ENCODE measurements around the gene COX15. TPM values are rescaled to one million over a fixed set of nuclear protein-coding genes. Genes with fewer than 3 reads are reported as not detected.
A peak's percentile ranks its signal among the peaks of the same experiment; 100 is the strongest.

COX15 gene
- total and polyA plus RNA-seq, 2 donors (not counting 1 experiment from before 2014, with no cell fraction given): 13.9 to 39.5 TPM

- ATAC-seq (ENCODE audit: low read depth) (no peak), DNase-seq (no peak)
- H3K27me3 ChIP-seq (replicated peaks in 1 of 4; ENCODE audit: control extremely low read depth in 1 of 4, control insufficient read depth in 3 of 4, insufficient read depth in 4 of 4, low read length in 3 of 4): no peaks in the 10 kb centered on the region
- intact Hi-C loops (cut with micrococcal nuclease): no loop called here
- no peak overlapping the region for H3K27ac ChIP-seq (ENCODE audit: low read length in 2 of 2)
- H3K4me1 Mint-ChIP-seq: peaks cover 27% of the 10 kb centered on the region
- H3K4me3 Mint-ChIP-seq: no peak overlapping the region
- H3K36me3 ChIP-seq (replicated peaks in 1 of 2; ENCODE audit: control extremely low read depth in 1 of 2, control insufficient read depth in 1 of 2, extremely low read depth in 1 of 2, insufficient read depth in 2 of 2, low read length in 1 of 2): peaks cover 0 to 1% of the 10 kb centered on the region in 2 experiments
- no peak overlapping the region for H2AFZ ChIP-seq (ENCODE audit: insufficient read depth, low read depth, low read length, poor library complexity, severe bottlenecking)
- no CpG with 5 or more reads among the region's 4 CpGs for WGBS (ENCODE audit: insufficient coverage)
- no peaks in the 10 kb centered on the region for H4K20me1 ChIP-seq (ENCODE audit: control insufficient read depth, insufficient read depth, low read length, poor library complexity, severe bottlenecking)
- no peaks in the 10 kb centered on the region for H3K9me3 Mint-ChIP-seq (ENCODE audit: insufficient read depth)
- no peaks in the 10 kb centered on the region for H3K79me2 ChIP-seq (ENCODE audit: control insufficient read depth, insufficient read depth, low read length)
- no peaks in the 10 kb centered on the region for H3K9me3 ChIP-seq (ENCODE audit: control extremely low read depth in 1 of 3, control insufficient read depth in 2 of 3, insufficient read depth in 1 of 3, low read length in 2 of 3)
- H3K4me2 ChIP-seq (replicated peaks; ENCODE audit: low read depth, low read length, poor library complexity, severe bottlenecking): no peak overlapping the region
- CTCF ChIA-PET: no interaction called here
- POLR2A ChIA-PET: no interaction called here
- H3K9ac ChIP-seq (ENCODE audit: low read length): no peak overlapping the region
- H3K27ac Mint-ChIP-seq: no peak overlapping the region
- TF ChIP-seq EZH2 (IDR thresholded peaks at IDR 0.05; ENCODE audit: borderline replicate concordance, insufficient read depth, low read depth, low read length, poor library complexity, severe bottlenecking) (no peak), CTCF (IDR thresholded peaks at IDR 0.05) (no peak)
- no peaks in the 10 kb centered on the region for H3K27me3 Mint-ChIP-seq
- H3K4me1 ChIP-seq (ENCODE audit: control insufficient read depth in 2 of 2, insufficient read depth in 2 of 2, low read length in 2 of 2): peaks cover 18 to 25% of the 10 kb centered on the region in 2 donors
- no peak overlapping the region for H3K4me3 ChIP-seq (ENCODE audit: control extremely low read depth in 1 of 5, extremely low read depth in 1 of 5, insufficient read depth in 1 of 5, low read depth in 2 of 5, low read length in 4 of 5)
Observed at GRCh38 chr10:99779335-99779734, 47.4 kb upstream of the COX15 start.

- no peak overlapping the region for H2AFZ ChIP-seq (ENCODE audit: insufficient read depth, low read depth, low read length, poor library complexity, severe bottlenecking)
- no peaks in the 10 kb centered on the region for H3K79me2 ChIP-seq (ENCODE audit: control insufficient read depth, insufficient read depth, low read length)
Observed at GRCh38 chr10:99777918-99778714, 46.2 kb upstream of the COX15 start.

More at GRCh38 chr10:99777918-99778714, 46.2 kb upstream of the COX15 start:
- no peak for TF ChIP-seq CTCF (IDR thresholded peaks at IDR 0.05)
- no peak for TF ChIP-seq EZH2 (IDR thresholded peaks at IDR 0.05; ENCODE audit: borderline replicate concordance, insufficient read depth, low read depth, low read length, poor library complexity, severe bottlenecking)
- peak overlapping the region; percentile 38 for H3K9ac ChIP-seq (ENCODE audit: low read length)
- peak overlapping the region; percentile 62 for H3K4me2 ChIP-seq (replicated peaks; ENCODE audit: low read depth, low read length, poor library complexity, severe bottlenecking)
- peaks cover 27% of the 10 kb centered on the region for H3K4me1 Mint-ChIP-seq
- ChIA-PET POLR2A (no interaction called here), CTCF (no interaction called here)
- ATAC-seq (ENCODE audit: low read depth): no peak
- no CpG with 5 or more reads among the region's 1 CpG for WGBS (ENCODE audit: insufficient coverage)
- H3K27ac ChIP-seq (ENCODE audit: low read length in 2 of 2): no peak overlapping the region
- no peaks in the 10 kb centered on the region for H3K9me3 Mint-ChIP-seq (ENCODE audit: insufficient read depth)
- H3K4me1 ChIP-seq (ENCODE audit: control insufficient read depth in 2 of 2, insufficient read depth in 2 of 2, low read length in 2 of 2): peaks cover 18 to 25% of the 10 kb centered on the region in 2 donors
- intact Hi-C loops (cut with micrococcal nuclease): no loop called here
- H3K36me3 ChIP-seq (replicated peaks in 1 of 2; ENCODE audit: control extremely low read depth in 1 of 2, control insufficient read depth in 1 of 2, extremely low read depth in 1 of 2, insufficient read depth in 2 of 2, low read length in 1 of 2): no peaks in the 10 kb centered on the region
- DNase-seq: peak; percentile 17
- H4K20me1 ChIP-seq (ENCODE audit: control insufficient read depth, insufficient read depth, low read length, poor library complexity, severe bottlenecking): no peaks in the 10 kb centered on the region
- H3K27ac Mint-ChIP-seq: no peak overlapping the region
- H3K9me3 ChIP-seq (ENCODE audit: control extremely low read depth in 1 of 3, control insufficient read depth in 2 of 3, insufficient read depth in 1 of 3, low read length in 2 of 3): no peaks in the 10 kb centered on the region
- H3K4me3 Mint-ChIP-seq: peak overlapping the region; percentile 69
- H3K27me3 Mint-ChIP-seq: no peaks in the 10 kb centered on the region
- no peak overlapping the region for H3K4me3 ChIP-seq (ENCODE audit: control extremely low read depth in 1 of 5, extremely low read depth in 1 of 5, insufficient read depth in 1 of 5, low read depth in 2 of 5, low read length in 4 of 5)
- no peaks in the 10 kb centered on the region for H3K27me3 ChIP-seq (replicated peaks in 1 of 4; ENCODE audit: control extremely low read depth in 1 of 4, control insufficient read depth in 3 of 4, insufficient read depth in 4 of 4, low read length in 3 of 4)
